ENCODE results near the gene PARP1.
"Not testable (repeated sequence)": the region's sequence is repeated elsewhere in the genome, so short reads cannot be mapped to it uniquely, and the experiment has no call there.

The PARP1 gene

GRCh38 chr1:226349081-226349480 is 58.8 kb downstream of the PARP1 start:
- DNase-seq: no peak

- no peak for DNase-seq
Observed at GRCh38 chr1:226344441-226345259, 63.2 kb downstream of the PARP1 start.

GRCh38 chr1:226342656-226343055 is 65.2 kb downstream of the PARP1 start:
- DNase-seq: no peak

GRCh38 chr1:226340111-226340510 is 67.8 kb downstream of the PARP1 start:
- DNase-seq: not testable (repeated sequence)

- DNase-seq: no peak
Observed at GRCh38 chr1:226337276-226337875, 70.5 kb downstream of the PARP1 start.

GRCh38 chr1:226335661-226336060 is 72.2 kb downstream of the PARP1 start:
- no peak for DNase-seq

GRCh38 chr1:226332947-226333346 is 74.9 kb downstream of the PARP1 start:
- DNase-seq: no peak

GRCh38 chr1:226329237-226329636 is 78.7 kb downstream of the PARP1 start:
- no peak for DNase-seq

- DNase-seq: no peak
Observed at GRCh38 chr1:226327761-226328162, 80.1 kb downstream of the PARP1 start.

- DNase-seq: no peak
Observed at GRCh38 chr1:226325178-226325577, 82.7 kb downstream of the PARP1 start.

- DNase-seq: no peak
Observed at GRCh38 chr1:226324479-226324878, 83.4 kb downstream of the PARP1 start.

GRCh38 chr1:226322986-226323385 is 84.9 kb downstream of the PARP1 start:
- no peak for DNase-seq

- no peak for DNase-seq
Observed at GRCh38 chr1:226320930-226321329, 87.0 kb downstream of the PARP1 start.

GRCh38 chr1:226318471-226318870 is 89.4 kb downstream of the PARP1 start:
- no peak for DNase-seq

GRCh38 chr1:226314055-226314454 is 93.8 kb downstream of the PARP1 start:
- DNase-seq: no peak

- no peak for DNase-seq
Observed at GRCh38 chr1:226312065-226312464, 95.8 kb downstream of the PARP1 start.

GRCh38 chr1:226311376-226311775 is 96.5 kb downstream of the PARP1 start:
- no peak for DNase-seq
